Ovary (tissue), 9 donors: ENCODE data around the gene ABHD10. TPM values are rescaled to one million over a fixed set of nuclear protein-coding genes. Genes with fewer than 3 reads are reported as not detected.

Experiments used
- DNase-seq, 5 donors: peaks; one replicate each; pipeline ENCODE4 v3.0.0-alpha.2; 2019 to 2020
- H3K27ac ChIP-seq, 2 donors: fragments of 200-600 bp; one replicate each; pipeline versions ENCODE4 v1.5.1 to v1.8.0; 2019 to 2022
- H3K27me3 ChIP-seq: fragments of 200-600 bp; one replicate; pipeline ENCODE4 v1.8.0; 2022
- H3K36me3 ChIP-seq: fragments of 200-600 bp; sonication (generic); one replicate; pipeline ENCODE4 v1.5.1; 2019
- H3K4me1 ChIP-seq: one replicate; pipeline ENCODE4 v1.8.1; 2013; ENCODE audit warnings: mild to moderate bottlenecking, moderate library complexity; ENCODE audit not compliant: insufficient read depth
- H3K4me3 ChIP-seq: fragments of 200-600 bp; sonication (generic); one replicate; pipeline ENCODE4 v1.5.1; 2017
- H3K9me3 ChIP-seq, 2 donors: fragments of 200-600 bp in 1 of 2; sonication (generic) in 1 of 2; one replicate each; pipeline versions ENCODE4 v1.5.1 to v1.8.1; 2013 to 2019; ENCODE audit warnings: mild to moderate bottlenecking in 1 of 2, moderate library complexity in 1 of 2
- CTCF ChIP-seq, 3 donors: fragments of 450-650 bp in 2 of 3; fragments of 200-600 bp in 1 of 3; IDR thresholded peaks; one replicate each; pipeline versions ENCODE4 v1.5.1 to v1.8.0; 2016 to 2022; ENCODE audit warnings: antibody characterized with exemption in 3 of 3, mild to moderate bottlenecking in 1 of 3
- EP300 ChIP-seq: sonication (generic); formaldehyde crosslinking; IDR thresholded peaks from one replicate; pipeline ENCODE4 v1.6.1; 2017; ENCODE audit warnings: antibody characterized with exemption
- POLR2A ChIP-seq: fragments of 450-650 bp; IDR thresholded peaks from one replicate; pipeline ENCODE4 v1.6.1; 2017; ENCODE audit warnings: antibody characterized with exemption, mild to moderate bottlenecking, moderate library complexity
- WGBS, 3 donors: extraction: QIAGEN DNeasy Blood & Tissue Kit in 1 of 3; methylation state at CpG; one replicate each; pipeline versions ENCODE4 v1.1.5 to v1.1.7; 2013 to 2017; 5-methylcytosine and 5-hydroxymethylcytosine counted together
- intact Hi-C, 4 donors: fragments of 100-400 bp; cut with DNase I; formaldehyde crosslinking; loops; one replicate each; pipeline versions ENCODE4 v1.11.0 to v1.15.1; 2022 to 2023
- polyA plus RNA-seq, 2 donors: library from polyadenylated mRNA; stranded (reverse); fragments of 200-250 nt in 1 of 2; fragments of 350-450 nt in 1 of 2; fragmentation: Illumina TruSeq in 1 of 2; extraction: RNeasy Lipid Tissue Mini Kit (QIAGEN cat#74804) in 1 of 2; gene quantifications; one replicate each; pipeline ENCODE4 v1.2.3, GENCODE V29; 2013 to 2014
- total RNA-seq, 7 donors: library from RNA; depleted of rRNA in 2 of 7; stranded (reverse); fragments of >200 nt in 2 of 7; fragmentation: NEBNext Ultra II Directional in 3 of 7; extraction: Animal tissue kit (Norgen Biotek cat#: 25700) in 3 of 7; gene quantifications; one replicate each; pipeline versions ENCODE4 v1.1.0 to v1.2.4, GENCODE V29; 2016 to 2023
- donor health status: DM: no; HTN: no; CAD: no; lungs with moderate emphysema.
- donor health status: DM: no; HTN: no; CAD: no.
- donor health status: Bipolar disorder and iron deficiency.
- donor health status: DM: yes; HTN: yes; CAD: no.
- donor health status: DM: no; HTN: no; CAD: no.
- donor health status: DM: yes; HTN: yes; CAD: no.

ABHD10 gene
- total and polyA plus RNA-seq, 9 donors = 18.2 to 37.0 (median 27.9) TPM

GRCh38 chr3:111979434-111980038, 710 bp downstream of the ABHD10 start:
- H3K4me1 ChIP-seq = peaks cover 4% of the 10 kb centered on the region
- 19 to 21% (median 20%) methylated on average over 5 of the region's 5 CpGs for whole genome bisulfite sequencing, 3 donors
- peak overlapping the region; percentile 92 for H3K4me3 ChIP-seq
- H3K9me3 ChIP-seq = no peaks in the 10 kb centered on the region
- no peaks in the 10 kb centered on the region for H3K36me3 ChIP-seq
- no peak for TF ChIP-seq POLR2A
- TF ChIP-seq CTCF (IDR thresholded peaks at IDR 0.05) = no peak
- no peak for TF ChIP-seq EP300
- DNase-seq = no peak
- intact Hi-C loops = no loop called here
- peak overlapping the region in 1 of 2 donors; percentile 76 for H3K27ac ChIP-seq
- no peaks in the 10 kb centered on the region for H3K27me3 ChIP-seq

DNA sequence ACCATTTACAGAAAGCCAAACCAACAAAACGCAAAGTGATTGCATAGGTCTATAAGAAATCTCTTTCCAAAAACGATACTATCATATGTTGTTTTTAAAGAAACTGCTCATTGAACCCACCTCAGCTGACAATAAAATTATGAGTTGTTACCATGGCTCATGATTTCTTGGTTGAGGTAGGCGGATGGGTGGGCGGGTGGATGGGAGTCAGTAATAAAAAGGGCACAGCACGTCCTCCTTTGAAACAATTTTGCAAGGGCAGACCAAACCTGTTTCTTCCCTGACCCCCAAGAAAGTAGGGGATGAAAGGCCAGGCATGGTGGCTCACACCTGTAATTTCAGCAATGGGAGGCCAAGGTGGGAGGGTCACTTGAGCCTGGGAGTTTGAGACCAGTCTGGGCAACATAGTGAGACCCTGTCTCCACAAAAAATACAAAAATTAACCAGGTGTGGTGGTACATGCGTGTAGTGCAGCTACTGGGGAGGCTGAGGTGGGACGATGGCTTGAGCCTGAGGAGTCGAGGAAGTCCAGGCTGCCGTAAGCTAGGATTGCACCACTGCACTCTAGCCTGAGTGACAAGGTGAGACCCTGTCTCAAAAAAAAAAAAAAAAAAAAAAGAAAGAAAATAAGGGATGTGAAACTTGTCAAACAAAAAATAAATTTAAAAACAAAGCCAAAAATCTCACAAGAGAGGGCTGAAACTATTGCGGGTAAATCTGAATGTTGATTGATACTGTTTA, 2.1 kb downstream of the ABHD10 start:
- Histone ChIP-seq H3K9me3 (no peaks in the 10 kb centered on the region), H3K27me3 (no peaks in the 10 kb centered on the region), H3K4me3 (no peak overlapping the region), H3K27ac (no peak overlapping the region), H3K4me1 (peaks cover 4% of the 10 kb centered on the region), H3K36me3 (no peaks in the 10 kb centered on the region)
- no peak for DNase-seq
- intact Hi-C loops = no loop called here
- no peak for TF ChIP-seq CTCF (IDR thresholded peaks at IDR 0.05)
- no peak for TF ChIP-seq POLR2A
- TF ChIP-seq EP300 = no peak
- 88 to 93% (median 89%) methylated on average over 10 of the region's 10 CpGs for WGBS, 3 donors

- intact Hi-C loops = no loop called here
- Histone ChIP-seq H3K27me3 (no peaks in the 10 kb centered on the region), H3K36me3 (no peaks in the 10 kb centered on the region), H3K27ac (no peak overlapping the region), H3K4me1 (peaks cover 4% of the 10 kb centered on the region), H3K9me3 (no peaks in the 10 kb centered on the region), H3K4me3 (no peak overlapping the region)
- no peak for DNase-seq
- no peak for TF ChIP-seq EP300
- TF ChIP-seq CTCF (IDR thresholded peaks at IDR 0.05) = no peak
- TF ChIP-seq POLR2A = no peak
- WGBS, 3 donors = 41 to 58% (median 53%) methylated on average over 3 of the region's 3 CpGs
Observed at GRCh38 chr3:111981457-111981763, 2.6 kb downstream of the ABHD10 start.

- 52 to 61% (median 56%) methylated on average over 2 of the region's 2 CpGs for WGBS, 3 donors
- Histone ChIP-seq H3K9me3 (no peaks in the 10 kb centered on the region), H3K36me3 (no peaks in the 10 kb centered on the region), H3K27me3 (no peaks in the 10 kb centered on the region), H3K4me3 (no peak overlapping the region), H3K4me1 (peaks cover 4% of the 10 kb centered on the region), H3K27ac (no peak overlapping the region)
- DNase-seq = no peak
- intact Hi-C loops = no loop called here
- TF ChIP-seq EP300 (no peak), POLR2A (no peak), CTCF (IDR thresholded peaks at IDR 0.05) (no peak)
Observed at GRCh38 chr3:111984636-111985298, 5.9 kb downstream of the ABHD10 start.
